Dedifferentiated amniotic fluid mesenchymal stem cell (primary cell): ENCODE results near the gene MTMR4.
"Not testable (repeated sequence)": the region's sequence is repeated elsewhere in the genome, so short reads cannot be mapped to it uniquely, and the experiment has no call there.

ENCODE experiments used
- DNase-seq: peaks from one replicate; pipeline ENCODE4 v3.0.0-alpha.2; 2016; ENCODE audit errors: extremely low spot score

The MTMR4 gene

GRCh38 chr17:58525239-58525638 lies 10.8 kb upstream of the MTMR4 start:
- peak; percentile 53 for DNase-seq

GRCh38 chr17:58521680-58522079 lies 7.2 kb upstream of the MTMR4 start:
- DNase-seq = no peak

- DNase-seq = no peak
Observed at GRCh38 chr17:58520843-58521430, 6.5 kb upstream of the MTMR4 start.

- peak; percentile 100 for DNase-seq
Observed at GRCh38 chr17:58517928-58518609, 3.6 kb upstream of the MTMR4 start.

- no peak for DNase-seq
Observed at GRCh38 chr17:58517378-58517927, 3.0 kb upstream of the MTMR4 start.

- DNase-seq = no peak
Observed at GRCh38 chr17:58516644-58517377, 2.4 kb upstream of the MTMR4 start.

GRCh38 chr17:58515286-58515685 lies 848 bp upstream of the MTMR4 start:
- DNase-seq = no peak

GRCh38 chr17:58514770-58515157 lies 326 bp upstream of the MTMR4 start:
- no peak for DNase-seq

- no peak for DNase-seq
Observed at GRCh38 chr17:58513267-58513964, 1.0 kb downstream of the MTMR4 start.

GRCh38 chr17:58510075-58510474 lies 4.4 kb downstream of the MTMR4 start:
- DNase-seq = no peak

- no peak for DNase-seq
Observed at GRCh38 chr17:58508341-58509067, 5.9 kb downstream of the MTMR4 start.

- DNase-seq = no peak
Observed at GRCh38 chr17:58507123-58507634, 7.3 kb downstream of the MTMR4 start.

- no peak for DNase-seq
Observed at GRCh38 chr17:58506354-58507080, 7.9 kb downstream of the MTMR4 start.

- no peak for DNase-seq
Observed at GRCh38 chr17:58504826-58505351, 9.5 kb downstream of the MTMR4 start.

GRCh38 chr17:58503866-58504265 lies 10.6 kb downstream of the MTMR4 start:
- DNase-seq = no peak

GRCh38 chr17:58503134-58503533 lies 11.3 kb downstream of the MTMR4 start:
- not testable (repeated sequence) for DNase-seq

- no peak for DNase-seq
Observed at GRCh38 chr17:58501451-58501850, 13.0 kb downstream of the MTMR4 start.

- no peak for DNase-seq
Observed at GRCh38 chr17:58498177-58498828, 16.1 kb downstream of the MTMR4 start.

GRCh38 chr17:58493506-58493905 lies 20.9 kb downstream of the MTMR4 start:
- no peak for DNase-seq
